HG03565 (cell line): ENCODE data around the gene PCSK9.
A peak's percentile ranks its signal among the peaks of the same experiment; 100 is the strongest.
"Not testable (repeated sequence)": the region's sequence is repeated elsewhere in the genome, so short reads cannot be mapped to it uniquely, and the experiment has no call there.

Source experiments
- ATAC-seq: cut with Tn5 transposase; IDR thresholded peaks from one replicate; pipeline ENCODE4 v1.9.1; 2021; ENCODE audit warnings: mild to moderate bottlenecking, moderate library complexity; ENCODE audit not compliant: unreplicated experiment

Gene PCSK9

DNA sequence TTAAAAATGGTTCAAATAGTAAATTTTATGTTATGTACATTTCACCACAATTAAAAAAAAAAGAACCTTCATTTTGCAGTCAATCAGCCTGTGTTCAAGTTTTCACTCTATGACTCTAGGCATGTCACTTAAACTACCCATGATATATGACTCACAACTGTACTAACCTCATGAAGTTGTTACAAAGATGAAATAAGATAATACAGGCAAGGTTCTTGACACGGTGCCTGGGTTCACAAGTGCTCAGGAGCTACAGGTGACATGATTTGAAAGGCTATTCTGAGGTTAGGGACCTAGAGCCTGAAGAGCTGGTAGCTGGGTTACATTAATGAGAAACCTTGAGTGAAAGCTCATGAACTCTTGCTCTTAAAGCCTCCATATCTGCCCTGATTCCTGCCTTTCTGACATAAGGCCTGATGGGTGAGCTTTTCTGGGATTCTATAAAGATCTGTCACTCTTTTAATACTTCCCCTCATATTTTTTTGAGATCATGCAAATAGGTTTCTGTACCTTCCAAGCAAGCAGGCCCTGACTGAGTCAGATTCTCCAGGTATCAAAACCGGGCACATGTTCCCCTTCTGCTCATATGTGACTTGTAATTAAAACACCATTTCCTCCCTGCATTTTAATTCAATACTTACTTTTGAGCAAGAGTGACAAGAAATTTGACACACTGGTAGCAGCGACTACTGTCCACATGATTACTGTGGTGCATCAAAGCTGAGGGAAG lies 34.0 kb downstream of the PCSK9 start:
- ATAC-seq, result peak; percentile 86

DNA sequence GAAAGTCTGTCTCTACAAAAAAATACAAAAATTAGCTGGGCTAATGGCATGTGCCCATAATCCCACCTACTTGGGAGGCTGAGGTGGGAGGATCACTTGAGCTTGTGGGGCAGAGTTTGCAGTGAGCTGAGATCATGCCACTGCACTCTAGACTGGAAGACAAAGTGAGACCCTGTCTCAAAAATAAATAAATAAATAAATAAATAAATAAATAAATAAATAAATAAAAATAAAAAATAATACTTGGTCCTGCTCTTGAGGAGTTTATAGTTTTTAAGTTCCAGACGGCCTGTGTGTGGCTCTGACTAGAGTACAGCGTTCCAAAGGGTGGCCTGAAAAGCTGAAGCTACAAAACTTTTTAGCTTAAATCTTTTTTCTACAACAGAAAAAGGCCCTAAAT lies 35.1 kb downstream of the PCSK9 start:
- ATAC-seq, result no peak

DNA sequence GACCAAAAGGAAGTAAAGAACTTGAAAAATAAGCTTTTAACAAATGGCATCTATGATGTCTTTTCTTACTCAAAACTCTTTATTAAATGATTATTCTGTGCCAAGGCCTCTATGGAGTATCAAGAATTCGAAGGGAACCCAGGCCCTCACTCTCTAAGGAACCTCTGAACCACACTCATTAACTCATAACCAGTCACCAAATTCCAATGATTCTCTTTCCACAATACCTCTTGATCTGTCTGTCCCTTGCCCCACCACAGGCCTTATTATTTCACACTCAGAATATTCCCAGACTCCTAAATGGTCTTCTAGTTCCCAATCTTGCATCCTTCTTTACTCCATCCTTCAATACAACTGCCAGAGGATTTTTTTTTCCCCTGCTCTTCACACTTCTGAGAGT lies 37.0 kb downstream of the PCSK9 start:
- ATAC-seq, result no peak

DNA sequence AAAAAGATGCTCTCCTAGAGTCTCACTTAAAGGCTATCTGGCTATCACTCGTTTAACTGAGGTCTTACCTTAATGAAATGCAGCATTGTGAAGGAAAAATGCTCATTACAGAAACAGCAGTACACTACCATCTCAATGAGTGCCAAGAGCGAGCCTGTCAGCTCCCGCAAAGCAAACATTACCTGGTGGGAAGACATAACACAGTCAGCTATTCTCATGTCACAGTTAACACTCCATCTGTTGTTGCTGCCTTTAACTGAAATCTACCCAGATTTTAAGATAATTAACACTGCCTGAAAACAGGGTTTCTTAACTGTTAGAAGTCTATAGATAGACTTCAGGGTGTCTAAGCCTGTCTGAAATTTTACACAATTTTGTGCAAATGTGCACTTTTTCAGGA lies 39.1 kb downstream of the PCSK9 start:
- ATAC-seq, result no peak

DNA sequence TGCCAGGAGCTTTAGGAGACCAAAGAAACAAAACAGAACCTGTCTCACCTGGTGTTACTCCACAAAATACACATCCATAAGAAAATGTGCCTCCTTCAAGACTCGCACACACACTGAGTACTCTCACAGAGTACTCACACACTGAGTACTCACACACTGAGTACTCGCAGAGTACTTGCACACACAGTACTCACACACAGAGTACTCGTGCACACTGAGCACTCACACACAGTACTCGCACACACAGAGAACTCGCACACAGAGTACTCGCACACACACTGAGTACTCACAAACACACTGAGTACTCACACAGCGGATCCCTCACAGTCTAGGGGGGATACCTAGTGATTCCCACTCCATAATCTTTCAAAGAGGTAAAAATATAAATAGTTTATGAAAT lies 40.3 kb downstream of the PCSK9 start:
- no peak for ATAC-seq

DNA sequence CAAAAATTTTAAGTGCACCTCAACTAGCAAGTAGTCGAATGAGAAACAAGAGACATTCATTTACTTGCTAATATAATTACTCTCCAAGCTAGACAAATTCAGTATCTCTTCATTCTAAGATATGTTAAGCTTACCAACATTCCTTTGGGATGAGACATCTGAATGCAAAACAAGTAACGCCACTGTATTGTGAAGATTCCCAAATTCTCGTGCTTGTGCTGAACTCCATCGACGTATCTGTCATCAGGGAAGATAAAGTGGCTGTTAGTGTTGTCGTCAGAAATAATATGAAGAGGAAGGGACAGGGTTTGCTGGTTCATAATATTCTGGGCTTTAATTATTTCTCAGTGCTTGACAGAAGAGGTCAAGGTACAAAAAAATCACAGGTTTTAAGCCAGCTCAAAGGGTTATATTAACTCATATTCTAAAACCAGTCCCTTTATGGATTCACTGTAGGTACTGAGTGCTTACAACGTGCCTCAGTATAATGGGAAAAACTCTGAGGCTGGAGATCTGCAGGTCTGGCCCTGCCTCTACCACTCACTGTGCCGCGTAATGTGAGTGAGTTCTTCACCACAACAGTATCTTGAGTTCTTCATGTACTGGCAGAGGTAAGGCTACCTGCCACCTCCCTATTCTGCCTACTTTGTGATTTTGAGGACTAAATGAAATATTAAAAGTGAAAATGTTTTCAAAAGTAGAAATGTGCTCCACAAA lies 42.0 kb downstream of the PCSK9 start:
- ATAC-seq, result no peak

DNA sequence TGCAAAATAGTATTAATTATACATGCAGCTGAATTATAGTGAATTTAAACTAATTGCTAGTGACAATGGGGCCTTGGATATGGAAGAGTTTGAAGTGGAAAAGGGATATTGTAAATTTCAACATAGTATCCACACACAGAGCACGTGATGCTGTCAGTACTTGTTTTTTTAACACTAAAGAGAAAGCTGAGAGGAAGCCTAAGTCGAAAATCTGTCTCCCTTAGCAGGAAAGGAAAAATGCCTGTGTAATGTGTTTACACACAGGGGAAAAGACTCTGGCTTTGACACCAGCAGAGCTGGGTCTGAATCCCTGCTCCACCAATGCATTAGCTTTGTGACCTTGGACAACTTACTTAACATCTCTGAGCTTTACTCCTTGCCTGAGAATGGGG lies 42.6 kb downstream of the PCSK9 start:
- ATAC-seq, result no peak

DNA sequence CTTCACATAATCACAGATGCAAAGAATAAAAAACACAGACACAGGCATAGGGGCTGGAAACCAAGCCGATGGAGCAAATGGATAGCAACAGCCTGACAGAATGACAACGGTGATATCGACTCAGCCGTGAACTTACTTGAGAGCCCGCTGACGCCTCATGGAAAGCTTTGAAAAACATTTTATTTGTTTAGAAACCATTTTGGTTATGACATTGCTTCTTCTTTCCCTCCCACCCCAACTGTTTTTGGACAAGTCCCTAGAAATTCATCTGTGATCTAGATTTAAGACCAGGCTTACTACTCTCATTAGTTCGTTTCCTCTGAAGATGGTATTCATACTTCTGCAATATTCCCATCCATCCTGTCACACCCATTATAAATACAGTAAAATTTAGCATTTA lies 44.9 kb downstream of the PCSK9 start:
- ATAC-seq, result no peak

DNA sequence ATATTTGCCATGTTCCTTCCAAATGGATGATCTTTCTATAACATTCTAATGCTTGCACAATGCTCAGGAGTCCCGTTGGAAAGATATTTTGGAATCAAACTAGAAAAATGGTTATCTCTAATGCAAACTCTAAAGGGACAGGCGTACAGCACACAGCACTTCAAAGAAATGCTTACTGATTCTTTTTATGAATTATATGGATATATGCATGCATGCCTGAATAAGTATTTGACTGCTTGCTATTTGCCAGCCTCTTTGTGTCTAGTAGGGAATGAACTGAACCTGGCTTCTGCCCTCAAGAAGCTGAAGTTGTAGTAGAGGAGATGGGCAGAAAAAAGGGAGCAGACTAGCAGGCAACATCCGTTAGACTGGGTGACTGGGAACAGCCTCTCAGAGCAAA lies 48.1 kb downstream of the PCSK9 start:
- no peak for ATAC-seq

DNA sequence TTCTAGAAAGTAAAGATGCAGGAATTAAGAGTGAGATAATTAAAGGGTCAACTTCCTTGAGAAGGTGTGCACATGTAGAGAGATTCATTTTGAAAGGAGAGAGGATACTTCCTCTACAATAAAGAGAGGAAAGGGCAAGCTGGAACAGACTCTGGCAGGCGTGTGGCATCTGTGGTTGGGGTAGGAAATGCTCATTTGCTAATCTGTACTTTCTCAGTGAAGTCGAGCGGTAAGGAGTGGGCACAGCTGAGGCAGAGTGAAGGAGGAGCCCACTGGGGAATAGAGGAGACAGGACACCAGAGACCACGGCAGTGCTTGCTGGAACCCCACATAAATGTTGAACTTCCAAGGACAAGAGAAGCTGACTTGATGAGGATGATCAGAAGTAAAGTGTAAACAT lies 49.1 kb downstream of the PCSK9 start:
- ATAC-seq, result no peak

DNA sequence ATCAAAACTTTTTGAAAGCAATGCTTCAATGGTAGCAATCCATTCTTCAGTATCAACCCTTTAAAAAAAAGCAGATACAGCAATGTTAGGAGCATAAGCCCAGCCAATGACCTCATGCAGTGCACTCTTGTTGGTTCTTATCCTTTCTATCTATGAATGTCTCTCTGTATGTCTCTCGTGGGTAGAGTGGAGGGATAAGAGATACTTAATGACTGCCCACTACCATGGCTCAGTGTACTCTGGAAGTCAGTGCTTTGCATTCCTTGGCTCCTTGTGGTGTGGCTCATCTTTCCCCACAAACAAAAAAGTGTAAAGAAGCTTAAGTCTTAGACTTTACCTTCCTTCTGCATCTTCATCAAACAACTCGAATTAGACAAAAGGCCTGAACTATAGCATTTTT lies 50.3 kb downstream of the PCSK9 start:
- no peak for ATAC-seq

DNA sequence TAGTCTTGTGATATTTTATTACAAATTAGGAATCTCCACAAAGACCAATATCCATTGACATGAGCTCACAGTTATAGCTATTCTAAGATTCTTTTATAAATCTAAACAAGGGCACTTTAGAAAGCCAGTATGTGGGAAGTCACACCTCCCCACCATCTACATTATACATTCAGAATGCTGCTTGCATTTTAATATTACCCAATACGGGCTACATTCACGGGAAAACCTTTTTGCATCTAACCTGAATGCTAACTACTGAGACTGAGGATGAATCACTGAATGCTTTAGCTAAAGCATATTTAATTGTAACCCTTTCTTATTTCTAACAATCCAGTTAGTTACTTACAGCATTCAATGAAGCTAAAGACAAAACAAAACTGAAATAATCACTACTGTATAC lies 53.1 kb downstream of the PCSK9 start:
- ATAC-seq, result no peak

DNA sequence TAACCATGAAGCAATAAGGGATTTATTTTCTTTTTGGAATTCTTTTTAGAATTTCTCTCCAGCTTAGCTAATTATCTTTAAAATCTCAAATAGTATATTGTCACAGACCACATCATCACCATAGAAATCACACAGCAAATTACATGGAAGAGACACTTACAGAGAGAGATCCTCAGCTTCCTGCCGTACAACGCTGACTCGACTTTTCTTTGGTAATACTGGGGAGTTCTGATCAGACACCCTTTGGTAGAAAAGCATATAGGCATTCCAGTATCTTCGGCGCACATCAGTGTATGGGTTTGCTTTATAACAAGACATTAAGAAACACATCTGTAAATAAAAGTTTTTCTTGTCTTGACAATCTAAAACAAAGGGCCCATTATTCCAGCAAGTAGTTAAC lies 55.7 kb downstream of the PCSK9 start:
- ATAC-seq, result no peak

DNA sequence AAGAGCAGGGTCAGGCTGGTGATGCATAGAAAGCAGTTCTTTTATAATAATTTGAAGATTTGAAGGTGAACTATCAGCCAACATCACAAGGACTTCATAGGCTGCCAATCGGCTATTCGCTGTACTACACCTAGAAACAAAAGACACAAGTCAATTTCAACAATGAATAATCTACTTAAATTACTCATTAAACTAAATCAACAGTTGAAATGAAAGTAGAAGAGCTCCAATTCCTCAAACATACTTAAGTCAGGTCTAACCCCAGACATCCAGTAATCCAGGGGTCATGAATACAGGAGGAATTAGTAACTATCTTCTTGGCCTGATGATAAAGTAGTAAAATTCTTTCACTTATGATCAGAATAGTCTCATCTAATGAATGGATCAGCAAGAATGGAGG lies 64.5 kb downstream of the PCSK9 start:
- ATAC-seq, result no peak

DNA sequence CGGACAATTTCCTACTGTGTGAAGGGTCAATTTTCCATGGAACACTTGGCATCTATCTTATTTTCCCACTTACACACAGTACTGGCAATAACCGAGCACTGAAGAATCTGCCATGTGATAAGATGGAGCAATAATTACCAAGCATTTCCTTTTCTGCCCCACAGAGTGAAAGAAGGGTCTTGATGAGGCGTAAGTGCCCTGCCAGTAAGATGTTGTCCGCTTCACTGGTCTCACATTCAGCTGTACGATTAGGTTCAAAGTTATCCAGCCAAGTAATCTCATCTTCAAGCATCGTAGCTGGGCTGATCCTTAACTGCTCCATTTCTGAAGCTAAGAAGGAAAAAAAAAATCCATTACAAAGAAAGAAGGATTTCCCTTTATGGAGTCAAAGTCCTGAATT lies 67.8 kb downstream of the PCSK9 start:
- no peak for ATAC-seq

DNA sequence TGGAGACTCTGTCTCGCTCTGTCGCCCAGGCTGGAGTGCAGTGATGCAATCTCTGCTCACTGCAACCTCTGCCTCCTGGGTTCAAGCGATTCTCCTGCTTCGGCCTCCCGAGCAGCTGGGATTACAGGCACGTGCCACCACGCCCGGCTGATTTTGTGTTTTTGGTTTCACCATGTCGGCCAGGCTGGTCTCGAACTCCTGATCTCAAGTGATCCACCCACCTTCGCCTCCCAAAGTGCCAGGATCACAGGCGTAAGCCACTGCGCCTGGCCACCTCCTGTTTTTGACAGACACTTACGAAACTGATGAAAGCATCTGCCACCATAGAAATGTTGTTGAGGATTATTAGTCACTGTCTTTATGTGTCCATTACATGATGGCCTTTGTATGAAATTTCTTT lies 69.7 kb downstream of the PCSK9 start:
- ATAC-seq, result not testable (repeated sequence)
